Thyroid gland (tissue), 4 donors: ENCODE data around the gene PARD3B.

Source experiments
- POLR2A ChIP-seq, 2 donors: fragments of 450-650 bp; IDR thresholded peaks; one replicate each; pipeline ENCODE4 v1.6.1; 2017; ENCODE audit warnings: antibody characterized with exemption in 2 of 2, mild to moderate bottlenecking in 2 of 2, moderate library complexity in 1 of 2
- TF ChIP-seq, protein P1 (sequence below), 6 experiments: fragments of 200-600 bp in 3 of 6; fragments of 450-650 bp in 3 of 6; sonication (generic) in 3 of 6; IDR thresholded peaks; one replicate each; pipeline ENCODE4 v1.5.1; 2016 to 2019; ENCODE audit warnings: antibody characterized with exemption in 6 of 6, mild to moderate bottlenecking in 2 of 6, inconsistent platforms in 1 of 6, moderate library complexity in 1 of 6

DNA sequence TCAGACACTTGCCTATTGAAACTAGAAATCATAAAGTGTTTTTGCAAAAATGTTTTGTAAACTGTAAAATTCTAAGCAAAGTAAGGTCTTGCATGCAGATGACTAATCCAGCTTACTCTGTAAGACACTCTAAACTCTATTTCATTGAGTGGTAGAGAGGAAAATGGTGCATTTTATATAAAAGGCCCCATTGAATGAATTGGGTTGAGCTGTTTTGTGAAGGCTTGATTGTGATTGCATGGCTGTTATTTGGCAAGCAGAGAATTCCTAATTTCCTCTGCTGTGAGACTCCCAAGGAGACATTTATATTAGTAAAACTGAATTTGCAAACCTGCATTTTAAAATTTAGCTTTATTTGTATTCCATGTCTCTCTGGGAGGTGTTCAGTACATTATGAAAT lies 234.5 kb downstream of the PARD3B start:
- TF ChIP-seq, protein P1, sequence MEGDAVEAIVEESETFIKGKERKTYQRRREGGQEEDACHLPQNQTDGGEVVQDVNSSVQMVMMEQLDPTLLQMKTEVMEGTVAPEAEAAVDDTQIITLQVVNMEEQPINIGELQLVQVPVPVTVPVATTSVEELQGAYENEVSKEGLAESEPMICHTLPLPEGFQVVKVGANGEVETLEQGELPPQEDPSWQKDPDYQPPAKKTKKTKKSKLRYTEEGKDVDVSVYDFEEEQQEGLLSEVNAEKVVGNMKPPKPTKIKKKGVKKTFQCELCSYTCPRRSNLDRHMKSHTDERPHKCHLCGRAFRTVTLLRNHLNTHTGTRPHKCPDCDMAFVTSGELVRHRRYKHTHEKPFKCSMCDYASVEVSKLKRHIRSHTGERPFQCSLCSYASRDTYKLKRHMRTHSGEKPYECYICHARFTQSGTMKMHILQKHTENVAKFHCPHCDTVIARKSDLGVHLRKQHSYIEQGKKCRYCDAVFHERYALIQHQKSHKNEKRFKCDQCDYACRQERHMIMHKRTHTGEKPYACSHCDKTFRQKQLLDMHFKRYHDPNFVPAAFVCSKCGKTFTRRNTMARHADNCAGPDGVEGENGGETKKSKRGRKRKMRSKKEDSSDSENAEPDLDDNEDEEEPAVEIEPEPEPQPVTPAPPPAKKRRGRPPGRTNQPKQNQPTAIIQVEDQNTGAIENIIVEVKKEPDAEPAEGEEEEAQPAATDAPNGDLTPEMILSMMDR (IDR thresholded peaks at IDR 0.05), result no peak
- no peak for TF ChIP-seq POLR2A (IDR thresholded peaks at IDR 0.05)
